A673 (cell line): ENCODE measurements around the gene LARGE1. TPM values are rescaled to one million over a fixed set of nuclear protein-coding genes. Genes with fewer than 3 reads are reported as not detected.

Experiments used
- BruUV-seq: library from RNA; stranded (reverse); fragments of 400-500 nt; replicated peaks from 2 replicates; lab custom pipeline; 2021; lab: Mats Ljungman, UMichigan
- CTCF ChIA-PET: fragments of 300-600 bp; sonication (Branson Sonifier 250); formaldehyde crosslinking; loops from one replicate; lab custom pipeline; 2022; ENCODE audit warnings: antibody characterized with exemption; lab: Charles Lee
- POLR2A ChIA-PET: fragments of 300-600 bp; sonication (Branson Sonifier 250); formaldehyde crosslinking; loops from one replicate; lab custom pipeline; 2022; ENCODE audit warnings: antibody characterized with exemption; ENCODE audit not compliant: low non-redundant PET; lab: Charles Lee
- DNase-seq: peaks from one replicate; pipeline ENCODE4 v3.0.0-alpha.2; 2015; ENCODE audit warnings: low spot score
- H3K27ac ChIP-seq: fragments of 200-600 bp; sonication (generic); 2 replicates; pipeline ENCODE4 v1.5.1; 2016; ENCODE audit warnings: mixed run types, low read depth, mild to moderate bottlenecking, mixed read lengths, antibody characterized with exemption, low read length; ENCODE audit not compliant: poor library complexity, severe bottlenecking
- H3K27me3 ChIP-seq: fragments of 200-600 bp; sonication (generic); replicated peaks from 2 replicates; pipeline ENCODE4 v1.6.1; 2017; ENCODE audit warnings: mixed run types, low read depth, mild to moderate bottlenecking, mixed read lengths, antibody characterized with exemption, low read length; ENCODE audit not compliant: insufficient read depth, poor library complexity
- H3K36me3 ChIP-seq: fragments of 200-600 bp; sonication (generic); 2 replicates; pipeline ENCODE4 v1.6.1; 2016; ENCODE audit warnings: mixed run types, mild to moderate bottlenecking, mixed read lengths, antibody characterized with exemption, low read length; ENCODE audit not compliant: insufficient read depth, poor library complexity, severe bottlenecking
- H3K4me1 ChIP-seq: fragments of 200-600 bp; sonication (generic); 2 replicates; pipeline ENCODE4 v1.6.1; 2017; ENCODE audit warnings: mixed run types, mild to moderate bottlenecking, mixed read lengths, antibody characterized with exemption, low read length; ENCODE audit not compliant: insufficient read depth, poor library complexity, severe bottlenecking
- H3K4me3 ChIP-seq: fragments of 200-600 bp; sonication (generic); 2 replicates; pipeline ENCODE4 v1.5.1; 2016; ENCODE audit warnings: low read depth, mixed run types, mild to moderate bottlenecking, mixed read lengths, low read length; ENCODE audit not compliant: poor library complexity, severe bottlenecking
- H3K9me3 ChIP-seq: fragments of 200-600 bp; sonication (generic); 2 replicates; pipeline ENCODE4 v1.6.1; 2016; ENCODE audit warnings: mixed run types, low read depth, mild to moderate bottlenecking, mixed read lengths, antibody characterized with exemption, low read length; ENCODE audit not compliant: poor library complexity, severe bottlenecking
- EZH2 ChIP-seq: fragments of 200-600 bp; sonication (generic); IDR thresholded peaks from 2 replicates; pipeline ENCODE4 v1.6.1; 2017; ENCODE audit warnings: borderline replicate concordance, low read depth, mild to moderate bottlenecking, mixed read lengths, antibody characterized with exemption, low read length; ENCODE audit not compliant: poor library complexity, severe bottlenecking
- intact Hi-C: fragments of 100-400 bp; cut with micrococcal nuclease; formaldehyde crosslinking; loops from one replicate; pipeline ENCODE4 v1.10.0; 2022; ENCODE audit not compliant: unreplicated experiment
- total RNA-seq: library from RNA; stranded (reverse); gene quantifications from 2 replicates; pipeline ENCODE4 v1.2.3, GENCODE V29; 2021
- TF ChIP-seq, protein P1 (sequence below): fragments of 300-800, 200-600 bp; sonication (generic); conservative IDR thresholded peaks from 2 replicates; pipeline ENCODE4 v1.5.1; 2017; ENCODE audit warnings: low read depth, mild to moderate bottlenecking, antibody characterized with exemption, low read length, moderate library complexity, mixed read lengths

The LARGE1 gene
- total RNA-seq, 1 experiment from 2014 or later = not detected

DNA sequence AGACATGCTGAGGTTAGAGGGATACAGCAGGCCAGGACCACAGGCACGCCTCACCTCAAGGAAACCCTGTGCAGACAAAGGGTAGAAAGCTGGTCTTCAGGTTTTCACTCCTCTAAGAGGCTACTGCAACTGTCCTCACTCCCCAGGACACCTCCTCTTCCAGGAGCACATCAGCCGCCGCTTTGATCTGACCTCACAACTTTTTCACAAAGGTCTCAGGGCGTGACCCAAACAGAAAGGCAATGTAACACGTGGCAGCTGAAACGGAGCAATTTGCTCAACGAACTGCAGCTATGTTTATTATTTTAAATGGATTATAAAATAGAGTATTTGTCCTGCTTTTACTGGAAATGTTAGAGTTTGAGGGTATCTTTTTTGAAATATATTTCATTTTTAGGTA is 46.1 kb downstream of the LARGE1 start:
- no peak overlapping the region for H3K4me3 ChIP-seq
- TF ChIP-seq EZH2 = no peak
- TF ChIP-seq, protein P1, sequence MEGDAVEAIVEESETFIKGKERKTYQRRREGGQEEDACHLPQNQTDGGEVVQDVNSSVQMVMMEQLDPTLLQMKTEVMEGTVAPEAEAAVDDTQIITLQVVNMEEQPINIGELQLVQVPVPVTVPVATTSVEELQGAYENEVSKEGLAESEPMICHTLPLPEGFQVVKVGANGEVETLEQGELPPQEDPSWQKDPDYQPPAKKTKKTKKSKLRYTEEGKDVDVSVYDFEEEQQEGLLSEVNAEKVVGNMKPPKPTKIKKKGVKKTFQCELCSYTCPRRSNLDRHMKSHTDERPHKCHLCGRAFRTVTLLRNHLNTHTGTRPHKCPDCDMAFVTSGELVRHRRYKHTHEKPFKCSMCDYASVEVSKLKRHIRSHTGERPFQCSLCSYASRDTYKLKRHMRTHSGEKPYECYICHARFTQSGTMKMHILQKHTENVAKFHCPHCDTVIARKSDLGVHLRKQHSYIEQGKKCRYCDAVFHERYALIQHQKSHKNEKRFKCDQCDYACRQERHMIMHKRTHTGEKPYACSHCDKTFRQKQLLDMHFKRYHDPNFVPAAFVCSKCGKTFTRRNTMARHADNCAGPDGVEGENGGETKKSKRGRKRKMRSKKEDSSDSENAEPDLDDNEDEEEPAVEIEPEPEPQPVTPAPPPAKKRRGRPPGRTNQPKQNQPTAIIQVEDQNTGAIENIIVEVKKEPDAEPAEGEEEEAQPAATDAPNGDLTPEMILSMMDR = no peak
- H3K4me1 ChIP-seq = no peaks in the 10 kb centered on the region
- no peak for DNase-seq
- intact Hi-C loops = no loop called here
- no peak overlapping the region for H3K27ac ChIP-seq
- ChIA-PET POLR2A (no interaction called here), CTCF (no interaction called here)
- no peaks in the 10 kb centered on the region for H3K27me3 ChIP-seq
- H3K9me3 ChIP-seq = peaks cover 7% of the 10 kb centered on the region
- BruUV-seq = no TSS peak
- H3K36me3 ChIP-seq = no peaks in the 10 kb centered on the region

DNA sequence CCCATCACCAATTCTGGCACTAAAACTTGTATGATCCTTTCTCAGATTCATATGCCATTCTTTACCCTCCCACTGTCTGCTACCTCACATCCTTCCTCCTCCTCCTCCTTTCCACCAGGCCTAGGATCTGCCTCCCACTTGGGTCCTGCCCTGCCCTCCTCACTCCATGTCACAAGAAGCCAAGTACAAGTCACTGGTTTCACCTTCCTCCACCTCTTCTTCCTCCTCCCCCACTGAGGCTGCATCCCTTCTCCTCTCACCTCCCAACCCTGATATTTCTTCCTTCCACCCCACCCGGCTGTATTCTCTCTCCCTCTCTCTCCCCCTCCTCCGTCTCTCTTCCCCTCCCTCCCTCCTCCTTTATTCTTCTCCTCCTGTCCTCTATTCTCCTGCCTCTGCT is 46.6 kb downstream of the LARGE1 start:
- Histone ChIP-seq H3K9me3 (peaks cover 13% of the 10 kb centered on the region), H3K4me1 (no peaks in the 10 kb centered on the region), H3K4me3 (no peak overlapping the region), H3K27ac (no peak overlapping the region), H3K27me3 (no peaks in the 10 kb centered on the region), H3K36me3 (no peaks in the 10 kb centered on the region)
- TF ChIP-seq EZH2 = no peak
- TF ChIP-seq, protein P1 = no peak
- no TSS peak for BruUV-seq
- ChIA-PET POLR2A (no interaction called here), CTCF (no interaction called here)
- DNase-seq = no peak
- intact Hi-C loops = no loop called here

DNA sequence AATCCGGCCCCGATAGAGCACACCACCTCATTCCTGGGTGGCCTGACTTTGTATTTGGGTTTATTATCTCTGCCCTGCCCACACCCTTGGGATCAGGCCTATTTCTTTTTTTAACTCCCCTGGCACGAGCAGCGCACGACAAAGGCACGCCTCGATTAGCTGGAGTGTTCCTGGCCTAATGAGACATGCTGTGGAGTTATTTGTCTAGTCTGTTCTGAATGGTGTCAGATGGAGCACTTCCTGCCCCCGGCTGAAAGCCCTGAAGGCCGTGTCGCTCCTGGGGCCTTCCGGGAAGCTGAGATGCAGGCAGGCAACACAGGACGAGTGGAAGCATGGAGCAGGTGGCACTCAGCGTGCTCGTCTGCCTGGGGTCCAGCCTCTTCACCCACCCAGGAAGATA is 47.1 kb downstream of the LARGE1 start:
- no TSS peak for BruUV-seq
- no peaks in the 10 kb centered on the region for H3K4me1 ChIP-seq
- no peaks in the 10 kb centered on the region for H3K27me3 ChIP-seq
- H3K4me3 ChIP-seq = no peak overlapping the region
- H3K27ac ChIP-seq = no peak overlapping the region
- no peak for TF ChIP-seq EZH2
- TF ChIP-seq, protein P1 = no peak
- POLR2A ChIA-PET = no interaction called here
- CTCF ChIA-PET = no interaction called here
- intact Hi-C loops = no loop called here
- no peaks in the 10 kb centered on the region for H3K36me3 ChIP-seq
- H3K9me3 ChIP-seq = peaks cover 15% of the 10 kb centered on the region
- DNase-seq = no peak
